Colon (tissue), 2 donors: ENCODE results near the gene SAMM50.

Source experiments
- FAIRE-seq: peaks from 2 replicates; lab custom pipeline; 2012; peaks lifted over from hg19 to GRCh38; lab: Jason Lieb, UNC
- donor health status: control.
- donor health status: control.

The SAMM50 gene

DNA sequence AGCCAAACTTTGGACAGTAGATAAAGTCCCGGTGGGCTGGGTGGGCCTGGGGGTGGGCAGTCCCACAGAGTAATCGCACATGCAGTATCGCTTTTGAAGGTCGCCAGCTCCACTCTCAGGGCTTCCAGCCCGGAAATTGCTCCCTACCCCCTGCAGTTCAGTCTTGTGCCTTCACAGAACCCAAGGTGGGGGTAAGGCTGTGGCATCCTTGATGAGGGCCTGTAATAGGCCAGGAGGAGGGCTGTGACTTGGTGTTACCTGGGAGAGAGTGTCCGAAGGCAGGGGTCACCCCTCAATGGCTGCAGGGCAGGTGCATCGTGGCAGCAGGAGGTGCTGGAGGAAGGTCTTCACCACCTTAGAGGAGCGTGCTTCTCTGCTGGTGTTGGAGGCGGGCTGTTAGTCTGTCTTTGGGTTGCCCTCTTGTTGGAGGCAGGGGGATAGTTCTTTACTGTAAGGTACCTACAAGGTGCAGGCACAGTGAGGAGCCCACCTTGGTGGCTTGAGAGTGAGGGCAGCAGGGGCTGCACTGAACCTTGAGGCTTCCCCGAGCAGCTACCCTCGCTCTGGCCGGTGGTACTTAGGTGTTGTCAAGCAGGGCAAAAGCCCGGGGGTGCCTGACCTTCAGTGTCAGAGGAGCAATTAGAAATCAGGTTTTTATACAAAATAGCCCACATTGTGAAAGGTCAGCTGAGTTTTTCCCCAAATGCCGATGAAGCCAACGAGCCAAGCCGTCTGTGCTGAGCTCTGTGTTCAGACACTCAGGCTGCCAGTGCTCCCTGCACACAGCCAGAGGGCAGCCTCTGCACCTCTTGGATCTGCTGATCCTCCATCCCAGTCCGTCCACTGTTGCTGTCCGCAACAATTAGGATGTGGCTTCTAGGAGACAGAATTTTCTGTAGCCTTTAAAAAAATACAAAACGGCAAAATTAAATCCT lies 21.9 kb downstream of the SAMM50 start:
- FAIRE-seq, result no peak

DNA sequence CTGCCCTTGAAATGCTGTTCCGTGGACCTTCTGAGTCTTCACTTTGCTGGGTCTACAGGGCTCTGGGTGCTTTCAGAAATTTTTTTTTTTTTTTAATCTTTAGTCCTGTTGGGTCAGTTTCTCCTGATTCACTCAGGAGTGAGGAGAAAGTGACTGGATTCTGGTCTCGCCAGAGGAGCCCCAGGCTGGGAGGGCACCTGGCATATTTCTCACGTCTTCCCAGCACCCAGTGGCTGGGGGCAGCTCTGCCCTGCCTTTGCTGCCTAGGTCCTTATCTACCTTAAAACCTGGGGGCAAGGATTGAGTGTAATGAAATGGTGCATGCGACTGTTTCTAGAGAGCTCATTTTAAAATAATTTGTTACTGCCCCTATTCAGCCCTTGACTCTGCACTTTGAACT lies 23.3 kb downstream of the SAMM50 start:
- no peak for FAIRE-seq

DNA sequence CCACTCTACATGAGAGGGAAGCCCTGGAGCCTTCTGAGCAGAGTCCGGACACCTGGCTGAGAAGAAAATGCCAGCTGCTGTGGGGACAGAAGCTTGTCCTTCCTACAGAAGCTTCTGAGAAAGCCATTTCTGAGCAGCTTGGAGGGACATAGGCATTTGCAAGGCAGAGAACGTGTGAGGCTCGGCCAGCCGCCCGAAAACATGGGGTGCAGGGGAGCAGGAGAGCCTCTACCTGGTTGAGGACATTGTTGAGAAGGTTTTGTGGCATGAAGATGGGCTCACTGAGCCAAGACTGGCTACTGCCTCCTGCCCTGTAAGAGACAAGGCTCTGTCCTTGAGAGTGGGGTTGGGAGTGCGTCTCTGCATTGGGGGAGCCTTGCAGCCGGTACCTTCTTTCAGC lies 25.3 kb downstream of the SAMM50 start:
- no peak for FAIRE-seq

DNA sequence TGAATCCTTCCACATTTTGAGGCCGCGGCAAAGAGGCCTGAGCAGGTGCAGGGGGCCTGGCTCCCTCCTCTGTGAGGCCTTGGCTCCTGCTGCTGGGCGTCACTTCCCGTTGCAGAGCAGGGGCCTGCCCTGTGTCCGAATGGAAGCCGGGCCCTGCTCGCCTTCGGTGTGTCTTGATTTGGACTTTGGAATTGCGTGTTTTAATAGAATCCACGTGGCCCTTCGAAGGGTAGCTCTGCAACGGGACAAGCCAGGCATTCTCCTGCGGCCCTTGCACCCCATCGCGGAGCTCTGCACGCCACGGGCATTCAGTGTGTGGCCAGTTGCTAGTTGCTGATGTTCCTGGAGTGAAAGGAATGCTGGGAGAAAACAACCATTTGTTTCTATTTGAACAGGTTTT lies 25.8 kb downstream of the SAMM50 start:
- no peak for FAIRE-seq

DNA sequence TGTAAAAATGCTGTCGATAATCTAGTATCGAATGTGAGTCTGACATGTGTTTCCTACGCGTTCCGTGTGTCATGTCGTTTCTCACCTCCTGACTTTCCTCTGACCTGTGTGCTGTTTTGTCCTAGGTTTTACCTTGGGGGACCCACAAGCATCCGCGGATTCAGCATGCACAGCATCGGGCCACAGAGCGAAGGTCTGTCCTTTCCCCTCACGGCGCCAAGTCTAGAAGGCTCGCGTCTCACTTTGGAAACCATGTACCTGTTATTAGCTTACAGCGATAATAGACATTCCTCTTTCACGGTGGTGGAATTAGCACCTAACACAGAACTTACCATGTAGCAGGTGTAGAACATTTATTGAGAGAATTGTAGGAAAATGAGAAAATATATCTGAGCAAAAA lies 28.6 kb downstream of the SAMM50 start:
- FAIRE-seq, result no peak

DNA sequence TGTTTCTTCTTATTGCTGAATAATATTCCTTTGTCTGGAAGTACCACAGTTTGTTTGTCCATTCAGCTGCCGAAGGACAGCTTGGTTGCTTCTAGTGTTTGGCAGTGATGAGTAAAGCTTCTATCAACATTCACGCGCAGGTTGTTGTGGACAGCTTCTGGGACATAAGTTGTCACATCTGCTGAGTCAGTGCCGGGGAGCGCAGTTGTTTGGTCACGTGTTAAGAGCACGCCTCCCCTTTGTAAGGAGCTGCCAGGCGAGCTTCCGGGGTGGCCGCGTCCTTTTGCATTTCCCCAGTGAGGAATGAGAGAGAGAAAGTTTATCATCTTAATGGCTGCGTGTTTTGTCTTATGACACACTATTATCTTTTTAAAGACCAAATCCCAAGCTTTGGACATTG lies 30.3 kb downstream of the SAMM50 start:
- FAIRE-seq, result no peak

DNA sequence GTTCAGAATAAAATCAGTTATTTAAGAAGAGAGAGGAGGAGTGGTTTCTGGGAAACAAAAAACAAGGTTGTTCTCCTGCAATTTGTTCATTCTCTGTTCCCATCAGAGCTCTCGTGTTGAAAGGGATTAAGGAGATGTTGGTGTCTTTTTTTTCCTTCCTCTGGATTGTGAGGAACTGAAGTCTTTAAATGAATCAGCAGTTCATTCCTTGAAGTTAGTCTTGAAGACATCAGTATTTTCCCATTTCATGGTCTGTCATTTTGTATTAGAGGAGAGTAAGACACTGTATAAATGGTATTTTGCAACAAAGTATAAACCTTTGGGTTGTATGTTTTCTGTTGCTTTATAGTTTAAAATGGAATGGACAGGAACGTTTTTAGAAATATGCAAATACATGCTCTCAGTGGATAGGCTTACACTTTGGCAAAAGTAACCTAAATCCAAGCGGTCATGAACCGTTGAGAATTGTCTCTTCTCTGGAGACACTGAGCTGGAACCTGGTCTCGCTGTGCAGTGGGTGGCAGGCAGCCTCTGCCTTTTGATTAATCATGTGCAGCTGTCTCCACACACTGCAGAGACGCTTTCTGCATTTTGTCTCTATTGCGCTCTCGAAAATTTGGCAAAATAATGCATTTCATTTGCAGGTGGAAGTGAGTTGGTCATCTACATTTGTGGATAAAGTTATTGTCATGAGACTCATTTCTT lies 33.0 kb downstream of the SAMM50 start:
- no peak for FAIRE-seq

DNA sequence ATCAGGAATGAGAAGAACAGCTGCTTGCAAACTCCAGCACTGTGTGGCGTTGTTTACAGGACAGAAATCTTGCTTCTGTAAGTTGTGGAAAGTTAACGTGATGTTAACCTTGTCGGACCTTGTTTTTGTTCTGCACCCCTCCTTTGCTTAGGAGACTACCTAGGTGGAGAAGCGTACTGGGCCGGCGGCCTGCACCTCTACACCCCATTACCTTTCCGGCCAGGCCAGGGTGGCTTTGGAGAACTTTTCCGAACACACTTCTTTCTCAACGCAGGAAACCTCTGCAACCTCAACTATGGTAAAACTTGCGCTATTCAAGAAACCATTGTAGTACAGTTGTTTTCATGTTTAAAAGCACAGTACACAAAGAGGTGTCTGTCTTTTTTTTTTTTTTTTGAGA lies 33.7 kb downstream of the SAMM50 start:
- FAIRE-seq, result no peak

DNA sequence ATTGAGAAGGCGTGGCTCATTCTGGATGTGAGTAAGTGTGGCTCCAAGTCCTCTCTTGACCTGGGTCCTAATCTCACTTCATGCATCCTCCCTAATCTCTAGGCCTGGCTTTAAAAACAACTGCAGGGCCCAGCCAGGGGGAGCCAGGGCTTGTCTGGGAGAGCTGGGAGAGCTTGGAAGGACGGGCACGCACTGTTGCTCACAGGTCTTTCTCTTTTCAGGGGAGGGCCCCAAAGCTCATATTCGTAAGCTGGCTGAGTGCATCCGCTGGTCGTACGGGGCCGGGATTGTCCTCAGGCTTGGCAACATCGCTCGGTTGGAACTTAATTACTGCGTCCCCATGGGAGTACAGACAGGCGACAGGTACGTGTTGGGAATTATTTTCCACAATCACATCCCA lies 34.8 kb downstream of the SAMM50 start:
- no peak for FAIRE-seq

DNA sequence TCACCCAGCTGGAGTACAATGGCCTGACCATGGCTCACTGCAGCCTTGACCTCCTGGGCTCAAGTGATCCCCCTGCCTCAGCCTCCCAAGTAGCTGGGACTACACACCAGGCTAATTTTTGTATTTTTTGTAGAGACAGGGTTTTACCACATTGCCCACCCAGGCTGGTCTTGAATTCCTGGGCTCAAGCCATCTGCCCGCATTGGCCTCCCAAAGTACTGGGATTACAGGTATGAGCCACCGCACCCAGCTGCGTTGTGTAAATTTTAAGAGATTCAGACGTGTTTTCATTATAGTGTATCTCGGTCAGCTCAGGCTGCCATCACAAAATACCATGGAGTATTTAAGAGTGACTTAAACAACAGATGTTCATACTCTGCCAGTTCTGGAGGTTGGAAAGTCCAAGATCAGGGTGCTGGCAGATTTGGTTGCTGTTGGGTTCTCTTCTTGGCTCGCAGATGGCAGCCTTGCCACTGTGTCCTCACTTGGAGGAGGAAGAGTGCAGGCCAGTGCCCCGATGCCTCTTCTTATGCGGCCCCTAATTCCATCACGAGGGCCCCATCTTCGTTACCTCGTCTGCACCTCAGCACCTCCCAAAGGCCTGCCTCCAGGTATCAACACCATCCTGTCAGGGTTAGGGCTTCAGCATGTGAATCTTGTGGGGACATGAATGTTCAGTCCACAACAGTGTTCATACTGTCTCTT lies 36.2 kb downstream of the SAMM50 start:
- FAIRE-seq, result no peak

DNA sequence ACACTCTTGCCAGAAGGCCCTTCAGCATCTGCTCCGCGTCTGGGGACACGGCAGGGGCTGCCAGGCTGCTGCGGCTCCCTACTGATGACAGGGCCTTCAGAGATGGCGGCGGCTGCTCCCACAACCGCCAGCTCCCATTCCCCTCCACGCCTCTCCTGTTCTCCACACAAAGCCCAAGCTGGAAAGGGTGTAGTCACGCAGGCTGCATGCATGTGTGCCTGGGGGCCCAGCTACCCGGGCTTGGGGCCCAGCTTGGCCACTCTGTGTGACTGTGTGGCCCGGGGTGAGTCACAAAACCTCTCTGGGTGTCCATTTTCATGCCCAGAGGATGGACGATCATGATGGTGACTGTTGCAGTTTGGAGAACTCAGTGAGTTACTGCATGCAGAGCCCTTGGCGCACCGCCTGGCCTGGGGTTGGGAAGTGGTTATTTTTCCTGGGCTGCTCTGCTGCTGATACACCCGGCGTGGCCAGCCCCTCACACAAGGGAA lies 37.1 kb downstream of the SAMM50 start:
- no peak for FAIRE-seq

DNA sequence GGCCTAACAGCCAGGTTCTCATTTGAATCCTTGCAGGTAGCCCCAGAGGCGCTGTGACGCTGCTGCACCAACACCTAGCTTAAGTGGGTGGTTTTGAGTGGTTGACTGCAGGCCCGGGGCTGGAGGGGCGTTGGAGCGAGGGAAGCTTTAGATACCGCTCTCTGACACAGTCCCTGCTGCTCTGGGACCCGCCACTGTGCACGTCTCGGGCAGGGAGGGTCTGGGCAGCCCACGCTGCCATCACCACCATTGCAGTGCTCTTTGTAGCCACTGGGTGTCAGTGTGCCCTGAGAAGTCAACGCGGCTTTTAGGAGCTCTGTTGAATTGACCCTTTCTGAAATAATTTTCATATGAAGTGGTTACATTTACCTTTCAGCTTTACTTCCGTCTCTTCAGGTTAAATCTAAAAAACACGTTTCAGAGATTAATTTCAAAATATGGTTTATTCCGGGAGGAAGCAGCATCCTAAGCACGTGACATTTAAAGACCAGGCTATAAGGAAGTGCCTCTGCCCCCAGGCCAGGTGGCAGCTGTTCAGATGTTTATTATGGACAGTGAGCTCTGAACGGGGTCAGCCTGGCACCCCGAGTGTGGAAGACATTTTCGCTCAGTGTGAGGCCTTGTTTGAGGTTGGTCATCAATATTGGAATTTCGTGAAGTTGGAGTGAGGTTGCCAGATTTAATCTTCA lies 38.0 kb downstream of the SAMM50 start:
- FAIRE-seq, result no peak

DNA sequence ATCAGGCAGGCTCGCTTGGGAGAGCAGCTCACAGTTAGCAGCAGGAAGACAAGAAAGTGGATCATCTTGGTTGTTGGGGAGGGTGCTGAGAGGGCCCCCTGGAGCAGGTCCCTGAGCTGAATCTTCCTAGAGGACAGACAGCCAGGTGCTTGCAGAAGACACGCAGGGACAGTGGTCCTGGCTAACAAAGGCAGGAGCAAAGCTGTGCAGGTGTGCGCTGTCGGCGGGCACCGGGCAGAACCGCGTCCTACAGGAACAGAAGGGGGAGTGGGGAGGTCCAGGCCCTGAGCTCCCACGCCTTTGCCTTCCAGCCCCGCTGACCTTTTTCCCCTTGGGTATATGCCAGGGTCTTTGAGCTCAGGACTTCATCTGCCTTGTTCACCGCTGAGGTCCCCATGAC lies 38.8 kb downstream of the SAMM50 start:
- FAIRE-seq, result no peak

DNA sequence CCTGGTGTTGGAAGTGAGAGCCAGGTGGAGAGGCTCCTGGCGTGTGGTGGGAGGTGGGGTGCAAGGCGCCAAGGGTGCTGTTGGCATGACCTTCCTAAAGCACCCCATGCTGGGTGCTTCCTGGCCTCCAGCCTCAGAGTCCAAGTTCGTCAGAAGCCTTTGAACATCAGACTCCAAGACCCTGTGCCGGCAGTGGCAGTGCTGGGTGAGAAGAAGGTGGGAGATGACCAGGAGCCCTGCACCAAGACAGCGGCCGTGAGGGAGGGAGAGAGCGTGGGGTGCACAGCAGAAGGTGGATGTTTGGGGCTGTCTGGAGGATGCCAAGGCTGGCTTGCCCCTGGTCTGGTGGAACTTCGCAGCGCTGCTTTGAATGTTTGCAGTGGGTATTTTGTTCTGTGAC lies 39.2 kb downstream of the SAMM50 start:
- FAIRE-seq, result no peak

DNA sequence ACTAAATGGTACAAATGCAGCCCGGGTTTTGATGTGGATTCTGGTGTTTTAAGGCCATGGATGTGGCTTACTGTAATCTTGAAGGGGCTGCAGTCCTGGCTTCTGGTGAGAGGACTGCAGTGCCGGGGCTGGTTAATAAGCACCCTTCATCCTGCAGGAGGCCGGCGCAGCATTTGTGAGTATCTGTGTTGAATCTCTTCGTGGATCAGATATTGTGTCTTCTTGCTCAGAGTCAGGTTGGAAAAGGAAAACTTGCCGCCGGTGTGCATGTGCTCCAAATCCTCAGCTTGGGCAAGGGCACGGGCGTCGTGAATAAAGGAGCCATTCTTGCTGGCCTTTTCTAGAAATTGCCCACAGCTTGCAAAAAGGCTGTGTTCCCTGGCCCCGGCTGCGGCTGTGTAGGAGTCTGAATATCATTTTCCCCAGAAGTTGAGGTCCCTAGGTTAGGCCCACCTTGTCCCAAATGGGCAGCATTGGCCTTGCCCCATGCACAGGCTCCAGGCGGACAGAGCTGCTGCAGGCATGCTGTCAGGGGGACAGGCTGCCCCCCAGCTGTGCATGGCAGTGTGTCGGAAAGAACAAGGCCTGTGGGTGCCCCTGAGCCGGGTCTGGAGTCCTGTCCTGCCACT lies 39.9 kb downstream of the SAMM50 start:
- no peak for FAIRE-seq

DNA sequence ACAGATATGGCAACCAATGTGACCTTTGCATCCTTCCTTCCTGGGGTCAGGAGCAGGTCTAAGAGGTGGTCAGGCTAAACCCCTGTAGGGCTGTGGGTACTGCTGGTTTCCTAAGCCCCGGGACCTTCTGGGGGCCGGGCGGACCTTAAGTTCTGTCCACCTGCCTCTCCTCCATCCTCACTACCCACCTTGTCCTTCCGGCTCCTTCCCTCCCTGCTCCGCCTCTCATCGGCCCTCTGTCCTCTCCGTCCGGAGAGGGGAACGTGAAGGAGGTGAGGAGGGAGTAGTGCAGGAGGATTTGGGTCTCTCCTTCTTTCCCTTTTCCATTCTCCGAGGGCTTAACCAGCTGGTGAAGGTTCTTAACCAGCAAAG lies 40.5 kb downstream of the SAMM50 start:
- no peak for FAIRE-seq

DNA sequence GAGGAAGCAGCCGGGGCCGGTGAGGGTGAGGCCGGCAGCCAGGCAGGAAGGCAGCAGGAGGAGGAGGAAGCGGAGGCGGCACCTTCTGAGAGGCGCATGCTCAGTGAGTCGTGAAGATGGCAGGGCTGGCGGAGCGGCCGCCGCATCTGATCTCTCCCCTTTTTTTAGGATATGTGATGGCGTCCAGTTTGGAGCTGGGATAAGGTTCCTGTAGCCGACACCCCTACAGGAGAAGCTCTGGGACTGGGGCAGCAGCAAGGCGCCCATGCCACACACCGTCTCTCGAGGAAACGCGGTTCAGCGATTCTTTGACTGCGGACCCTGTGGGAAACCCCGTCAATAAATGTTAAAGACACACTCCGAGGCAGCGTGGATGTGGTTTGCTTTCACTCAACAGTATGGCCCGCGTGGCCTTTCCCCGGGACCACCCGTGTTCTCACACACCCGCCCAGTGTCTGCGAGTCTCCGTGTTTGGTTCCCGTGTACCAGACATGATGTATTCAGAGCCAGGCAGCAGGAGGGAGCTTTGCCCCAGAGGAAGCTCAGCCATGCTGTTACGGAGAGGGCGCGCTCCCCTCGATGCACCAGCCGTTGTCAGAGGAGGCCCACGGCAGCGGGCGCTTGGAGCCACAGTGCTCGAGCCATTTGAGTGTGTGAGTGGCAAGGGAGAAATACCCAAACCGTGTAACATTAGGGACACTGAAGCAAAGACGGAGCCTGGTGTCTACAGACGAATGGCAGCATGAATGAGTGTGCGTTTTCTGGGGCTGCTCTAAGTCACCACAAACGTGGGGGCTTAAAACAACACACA lies 41.1 kb downstream of the SAMM50 start:
- no peak for FAIRE-seq

DNA sequence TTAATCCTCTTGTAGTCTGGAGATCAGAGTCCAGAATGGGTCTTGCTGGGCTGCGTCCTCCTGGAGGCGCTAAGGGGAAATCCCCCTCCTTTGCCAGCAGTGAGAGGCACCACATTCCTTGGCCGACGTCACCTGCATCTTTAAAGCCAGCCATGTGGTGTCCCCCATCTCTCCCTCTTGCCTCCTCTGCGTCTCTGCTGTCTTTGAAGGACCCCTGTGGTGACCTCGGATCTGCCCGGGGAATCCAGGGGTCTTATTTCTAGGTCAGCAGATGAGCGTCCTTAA lies 41.7 kb downstream of the SAMM50 start:
- FAIRE-seq, result no peak

DNA sequence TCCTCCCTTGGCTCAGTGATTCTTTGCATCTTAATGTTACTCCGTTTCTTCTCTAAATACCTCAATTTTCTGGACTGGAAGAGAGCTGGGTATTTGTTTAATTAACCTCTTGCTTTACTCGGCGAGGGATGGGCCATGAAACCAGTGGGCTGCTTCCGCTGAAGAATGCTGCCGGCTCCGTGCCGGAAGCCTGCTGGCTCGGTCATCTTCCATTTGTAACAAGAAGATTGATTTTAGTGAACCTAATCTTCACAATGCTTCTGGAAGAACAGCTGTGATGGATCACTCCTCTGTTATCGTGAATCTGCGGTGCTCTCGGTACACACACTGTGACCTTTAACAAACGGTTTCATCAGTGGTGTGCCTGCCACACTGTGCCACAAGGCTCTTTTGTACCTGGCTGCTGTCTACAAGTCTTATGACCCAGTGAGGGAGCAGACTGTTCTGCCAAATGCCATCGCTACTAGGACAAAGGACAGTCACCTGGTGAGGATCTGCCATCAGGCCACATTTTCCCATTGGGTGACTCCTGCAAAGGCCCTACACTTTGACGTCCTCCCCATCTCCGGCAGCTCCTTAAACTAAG lies 43.5 kb downstream of the SAMM50 start:
- no peak for FAIRE-seq

DNA sequence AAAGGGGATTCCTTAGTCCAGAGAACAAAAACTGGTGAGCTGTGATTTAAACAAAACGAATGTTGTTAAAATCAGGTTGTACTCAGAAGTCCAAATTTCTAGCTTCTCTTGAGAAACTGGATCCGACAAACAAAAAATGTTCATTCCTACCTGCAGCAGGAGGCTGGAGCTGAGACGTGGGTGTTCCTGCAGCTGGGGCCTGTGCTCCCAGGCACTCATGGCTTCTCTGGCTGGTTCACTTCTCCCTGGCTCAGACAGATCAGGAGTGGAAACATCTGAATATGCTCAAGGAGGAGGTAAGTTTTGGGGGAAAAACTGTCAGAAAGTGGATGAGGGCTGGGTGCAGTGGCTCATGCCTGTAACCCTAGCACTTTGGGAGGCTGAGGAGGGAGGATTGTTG lies 44.1 kb downstream of the SAMM50 start:
- FAIRE-seq, result no peak

DNA sequence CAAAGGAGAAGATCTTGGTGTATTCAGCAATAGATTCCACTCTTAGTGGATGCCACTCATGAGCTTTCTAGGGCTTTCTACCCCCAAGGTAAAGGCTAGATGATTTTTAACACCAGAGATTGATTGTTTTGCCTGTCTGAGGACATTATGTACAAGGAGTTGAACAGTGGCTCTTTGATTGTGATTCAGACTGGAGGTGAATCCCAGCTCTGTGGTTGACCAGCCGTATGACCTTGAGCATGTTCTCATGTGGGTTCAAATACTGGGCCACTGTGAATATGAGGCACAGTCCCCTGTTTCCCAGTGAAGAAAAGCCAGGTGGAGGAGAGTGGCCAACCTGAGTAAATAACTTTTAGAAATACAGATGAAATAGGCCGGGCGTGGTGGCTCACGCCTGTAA lies 44.9 kb downstream of the SAMM50 start:
- FAIRE-seq, result no peak
